ENCODE measurements around the gene UTF1. TPM values are rescaled to one million over a fixed set of nuclear protein-coding genes. Genes with fewer than 3 reads are reported as not detected.

The UTF1 gene
- total and polyA plus RNA-seq, 2 of the 8 experiments (the other 6 are each of a cell fraction or from before 2014, with no cell fraction given) = 0.47 to 21.8 TPM

DNA sequence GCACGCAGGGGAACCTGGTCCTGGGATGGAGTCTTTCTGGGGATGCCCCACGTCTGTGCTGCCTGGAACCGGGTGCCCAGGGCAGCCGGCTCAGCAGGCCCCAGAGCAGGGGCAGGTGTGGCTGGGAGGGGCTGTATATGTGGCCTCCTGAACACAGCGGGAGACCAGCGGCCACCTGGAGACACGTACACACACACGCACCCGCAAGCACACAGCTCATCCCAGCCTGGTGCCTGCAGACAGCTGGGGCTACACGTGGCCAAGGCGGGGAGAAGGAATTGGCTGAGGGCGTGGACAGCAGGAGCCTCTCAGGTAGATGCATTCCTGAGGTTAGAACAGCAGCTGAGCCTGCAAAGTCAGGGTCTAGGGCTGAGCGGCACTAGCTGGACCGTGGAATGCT is 32.7 kb downstream of the UTF1 start:
- ChIA-PET POLR2A (ENCODE audit: partially characterized antibody) (no interaction called here), CTCF (ENCODE audit: partially characterized antibody) (interaction anchor here (0.7 to 2.4 kb wide), 8 partner anchors 13 to 66 kb away, joined by 3 to 8 read pairs (median 3); partner anchors contain the start of gene ADAM8)
- Histone ChIP-seq H3K4me2 (ENCODE audit: insufficient read depth in 1 of 2, low read depth in 2 of 2, low read length in 2 of 2) (peak overlapping the region; percentile 72 to 94; a peak in 2 of 4 replicates), H3K56ac (replicated peaks; ENCODE audit: insufficient read length, low read depth, low read length) (no peak overlapping the region), H4K8ac (ENCODE audit: extremely low read depth, insufficient read depth, low read length) (no peak overlapping the region), H3K79me1 (ENCODE audit: low read depth, low read length) (no peaks in the 10 kb centered on the region), H4K5ac (ENCODE audit: insufficient read length, low read depth, low read length) (no peak overlapping the region), H2AK5ac (ENCODE audit: low read depth, low read length) (0 out of 2 replicates have a peak overlapping the region, but pooled peaks have one; percentile 44), H2BK5ac (ENCODE audit: low read depth, low read length) (no peak overlapping the region), H3K27ac (ENCODE audit: low read depth, low read length) (no peak overlapping the region), H3K4me1 (replicated peaks in 1 of 4; ENCODE audit: control insufficient read depth in 3 of 4, insufficient read depth in 4 of 4, low read length in 3 of 4) (peaks cover 0 to 14% (median 8%) of the 10 kb centered on the region in 4 experiments; a peak in 5 of 7 replicates), H3K18ac (ENCODE audit: extremely low read depth, low read length) (no peak overlapping the region), H3K27me3 (replicated peaks in 1 of 4; ENCODE audit: control insufficient read depth in 3 of 4, extremely low read depth in 1 of 4, insufficient read depth in 3 of 4, low read length in 3 of 4) (peaks cover 0 to 15% (median 8%) of the 10 kb centered on the region in 4 experiments; a peak in 6 of 7 replicates), H4K91ac (replicated peaks; ENCODE audit: insufficient read length, low read length) (peak overlapping the region; percentile 41), H2BK15ac (ENCODE audit: low read length) (0 out of 2 replicates have a peak overlapping the region, but pooled peaks have one; percentile 18), H3K4me3 (ENCODE audit: extremely low read depth in 1 of 4, insufficient read depth in 2 of 4, low read depth in 3 of 4, low read length in 4 of 4) (peak overlapping the region in 1 of 4 experiments; percentile 55; a peak in 2 of 8 replicates), H3K14ac (ENCODE audit: insufficient read length) (no peak overlapping the region), H3K23me2 (ENCODE audit: low read depth, low read length) (peaks cover 7% of the 10 kb centered on the region; the same call in 1 of the 2 replicates), H2BK20ac (ENCODE audit: low read length) (no peak overlapping the region), H3K4ac (replicated peaks; ENCODE audit: insufficient read length, low read depth, low read length) (no peak overlapping the region), H3K9ac (replicated peaks in 1 of 4; ENCODE audit: extremely low read depth in 1 of 4, low read depth in 3 of 4, low read length in 3 of 4) (no peak overlapping the region), H2BK120ac (replicated peaks; ENCODE audit: low read depth, low read length) (no peak overlapping the region), H2AFZ (ENCODE audit: low read length) (no peak overlapping the region), H3K79me2 (ENCODE audit: control insufficient read depth in 1 of 2, insufficient read depth in 2 of 2, low read length in 2 of 2) (no peaks in the 10 kb centered on the region), H3K23ac (ENCODE audit: insufficient read length) (no peak overlapping the region), H2BK12ac (ENCODE audit: low read depth, low read length) (no peak overlapping the region; the same call in 1 of the 2 replicates), H3K36me3 (ENCODE audit: control insufficient read depth in 2 of 4, insufficient read depth in 4 of 4, low read length in 3 of 4) (no peaks in the 10 kb centered on the region), H4K20me1 (replicated peaks in 1 of 2; ENCODE audit: control insufficient read depth in 1 of 2, insufficient read depth in 2 of 2, low read length in 2 of 2) (no peaks in the 10 kb centered on the region), H3K9me3 (ENCODE audit: insufficient read depth in 2 of 2, low read depth in 1 of 2, low read length in 1 of 2) (no peaks in the 10 kb centered on the region)
- no peak for TF ChIP-seq CHD1 (IDR thresholded peaks at IDR 0.05; ENCODE audit: low read depth, low read length)
- TF ChIP-seq TCF12 (IDR thresholded peaks at IDR 0.05; ENCODE audit: low read depth, low read length) = no peak
- TF ChIP-seq, protein P1, sequence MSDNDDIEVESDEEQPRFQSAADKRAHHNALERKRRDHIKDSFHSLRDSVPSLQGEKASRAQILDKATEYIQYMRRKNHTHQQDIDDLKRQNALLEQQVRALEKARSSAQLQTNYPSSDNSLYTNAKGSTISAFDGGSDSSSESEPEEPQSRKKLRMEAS (IDR thresholded peaks at IDR 0.05) = peak; percentile 23; the same call in 1 of the 2 replicates
- WGBS, 2 experiments (ENCODE audit: extremely low coverage in 1 of 2, insufficient coverage in 1 of 2, insufficient read length in 1 of 2, insufficient replicate concordance in 2 of 2, low coverage in 1 of 2, low lambda C conversion rate in 2 of 2, missing lambda C conversion rate in 1 of 2) = 83% methylated on average over 14 of the region's 14 CpGs; no CpG with 5 or more reads in 1 of the 2 experiments
- FAIRE-seq (no peak), DNase-seq (ENCODE audit: low read depth in 1 of 2, low spot score in 2 of 2) (no peak)
